ENCODE measurements around the gene CYB5B.

The CYB5B gene

GRCh38 chr16:69482410-69482991, 58.1 kb downstream of the CYB5B start:
- TF ChIP-seq CTCF (IDR thresholded peaks at IDR 0.05; ENCODE audit: borderline replicate concordance, control extremely low read depth, extremely low read depth, insufficient read depth, missing control alignments), result no peak
- DNase-seq (ENCODE audit: low spot score), result no peak
- in situ Hi-C loops (cut with MboI; ENCODE audit: low sequenced_read_pairs, unreplicated experiment), result no loop called here

GRCh38 chr16:69483611-69484010, 59.2 kb downstream of the CYB5B start:
- in situ Hi-C loops (cut with MboI; ENCODE audit: low sequenced_read_pairs, unreplicated experiment), result no loop called here
- DNase-seq (ENCODE audit: low spot score), result no peak
- no peak for TF ChIP-seq CTCF (IDR thresholded peaks at IDR 0.05; ENCODE audit: borderline replicate concordance, control extremely low read depth, extremely low read depth, insufficient read depth, missing control alignments)

GRCh38 chr16:69485361-69485760, 60.9 kb downstream of the CYB5B start:
- in situ Hi-C loops (cut with MboI; ENCODE audit: low sequenced_read_pairs, unreplicated experiment), result no loop called here
- no peak for DNase-seq (ENCODE audit: low spot score)
- no peak for TF ChIP-seq CTCF (IDR thresholded peaks at IDR 0.05; ENCODE audit: borderline replicate concordance, control extremely low read depth, extremely low read depth, insufficient read depth, missing control alignments)

GRCh38 chr16:69485816-69486215, 61.4 kb downstream of the CYB5B start:
- in situ Hi-C loops (cut with MboI; ENCODE audit: low sequenced_read_pairs, unreplicated experiment), result no loop called here
- no peak for TF ChIP-seq CTCF (IDR thresholded peaks at IDR 0.05; ENCODE audit: borderline replicate concordance, control extremely low read depth, extremely low read depth, insufficient read depth, missing control alignments)
- DNase-seq (ENCODE audit: low spot score), result no peak

- in situ Hi-C loops (cut with MboI; ENCODE audit: low sequenced_read_pairs, unreplicated experiment), result no loop called here
- DNase-seq (ENCODE audit: low spot score), result no peak
- no peak for TF ChIP-seq CTCF (IDR thresholded peaks at IDR 0.05; ENCODE audit: borderline replicate concordance, control extremely low read depth, extremely low read depth, insufficient read depth, missing control alignments)
These were observed 61.9 kb downstream of the CYB5B start for GRCh38 chr16:69486272-69486671.

- in situ Hi-C loops (cut with MboI; ENCODE audit: low sequenced_read_pairs, unreplicated experiment), result no loop called here
- DNase-seq (ENCODE audit: low spot score), result no peak
- TF ChIP-seq CTCF (IDR thresholded peaks at IDR 0.05; ENCODE audit: borderline replicate concordance, control extremely low read depth, extremely low read depth, insufficient read depth, missing control alignments), result no peak
These were observed 62.3 kb downstream of the CYB5B start for GRCh38 chr16:69486724-69487123.

Measured in GM13976 (cell line).